ENCODE data around the gene CFC1.
"Not testable (repeated sequence)": the region's sequence is repeated elsewhere in the genome, so short reads cannot be mapped to it uniquely, and the experiment has no call there.

CFC1 gene

DNA sequence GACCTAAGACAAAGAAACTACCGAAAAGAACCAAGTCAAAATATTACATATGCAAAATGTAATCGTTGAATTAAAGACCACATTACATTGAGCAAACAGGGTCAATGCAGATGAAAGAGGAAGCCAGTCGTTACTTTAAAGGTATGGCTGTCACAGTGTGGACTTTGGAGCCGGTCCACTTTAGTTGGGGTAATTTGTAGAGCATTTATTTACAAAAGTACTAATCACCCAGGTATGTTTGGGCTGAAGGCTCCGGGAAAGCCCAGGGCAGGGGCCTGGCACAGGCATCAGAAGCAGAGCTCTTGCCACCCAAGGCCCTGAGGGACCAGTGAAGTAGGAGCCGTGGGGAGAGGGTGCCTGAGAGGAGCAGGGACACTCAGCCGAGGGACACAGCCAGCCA, 15.8 kb downstream of the CFC1 start:
- not testable (repeated sequence) for DNase-seq (ENCODE audit: low read depth in 2 of 2)

DNA sequence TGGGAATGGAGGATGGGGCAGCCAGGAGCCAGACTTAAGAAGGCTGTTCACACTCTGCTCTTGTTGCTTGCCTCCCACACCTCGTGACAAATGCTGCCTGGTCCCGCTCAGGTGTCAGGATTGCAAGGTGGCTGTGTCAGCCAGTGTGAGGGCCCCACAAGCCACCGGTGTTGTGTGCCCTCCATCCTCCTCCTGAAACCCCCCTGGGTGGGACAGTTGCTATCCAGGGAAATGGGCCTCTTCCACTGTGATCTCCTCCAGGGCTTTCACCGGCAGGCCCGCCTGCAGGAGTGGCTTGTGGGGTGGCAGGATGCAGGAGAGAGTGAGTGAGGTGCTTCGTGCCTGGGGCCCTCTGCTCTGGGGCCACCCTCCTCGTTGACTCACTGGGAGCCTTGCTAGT, 16.4 kb downstream of the CFC1 start:
- DNase-seq (ENCODE audit: low read depth in 2 of 2), result not testable (repeated sequence)

DNA sequence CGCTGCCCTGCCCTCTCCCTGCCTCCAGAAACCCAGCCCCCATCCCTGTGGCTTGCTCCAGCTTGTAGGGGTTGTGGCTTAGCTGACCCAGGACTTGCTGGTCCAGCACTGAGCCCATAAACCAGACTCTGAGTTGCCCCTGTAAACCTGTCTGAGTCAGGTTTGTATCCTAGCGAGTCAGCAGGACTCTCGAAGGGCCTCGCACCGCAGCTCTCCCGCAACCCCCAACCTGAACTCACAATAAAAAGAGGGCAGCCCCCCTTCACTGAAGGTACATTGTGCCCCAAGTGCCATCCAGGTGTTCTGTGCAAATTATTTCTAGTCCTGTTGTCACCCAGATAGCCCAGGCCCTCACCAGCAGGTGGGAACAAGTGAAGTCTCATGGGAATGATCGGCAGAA, 17.9 kb downstream of the CFC1 start:
- DNase-seq (ENCODE audit: low read depth in 2 of 2), result not testable (repeated sequence)

DNA sequence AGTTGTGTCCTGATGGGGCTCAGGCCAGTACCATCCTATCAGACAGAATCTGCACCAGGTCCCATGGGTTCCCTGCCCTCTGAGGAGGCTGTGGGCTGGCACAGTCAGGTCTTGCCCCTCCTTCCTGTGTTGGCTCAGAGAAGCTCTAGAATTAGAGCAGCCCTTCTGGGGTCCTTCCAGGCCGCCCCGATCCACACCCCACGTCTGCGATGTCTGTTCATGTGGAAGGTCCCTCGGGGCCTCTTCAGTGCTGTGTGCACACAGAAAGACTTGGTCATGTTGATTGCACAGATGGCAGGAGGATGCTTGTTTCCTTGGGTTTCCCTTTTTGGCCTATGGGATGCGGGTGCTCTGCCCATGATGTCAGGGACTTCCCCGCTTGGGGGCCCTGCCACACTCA, 20.3 kb downstream of the CFC1 start:
- DNase-seq (ENCODE audit: low read depth in 2 of 2), result not testable (repeated sequence)

DNA sequence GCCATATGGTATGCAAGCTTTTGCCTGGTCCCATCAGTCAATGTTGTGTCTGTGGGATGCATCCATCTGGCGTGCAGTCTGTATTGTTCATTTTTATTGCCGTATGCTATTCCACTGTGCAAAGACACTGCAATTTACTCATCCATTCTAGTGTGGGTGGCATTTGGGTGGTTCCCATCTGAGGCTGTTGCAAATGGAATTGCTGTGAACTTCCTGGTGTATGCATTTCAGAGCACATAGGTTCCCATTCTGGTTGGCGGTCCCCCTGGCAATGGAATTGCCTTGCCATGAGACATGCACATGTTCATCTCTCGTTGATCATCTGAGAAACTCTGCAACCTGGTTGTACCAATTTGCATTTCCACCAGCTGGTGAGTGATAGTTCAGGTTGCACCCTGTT, 21.8 kb downstream of the CFC1 start:
- DNase-seq (ENCODE audit: low read depth in 2 of 2), result not testable (repeated sequence)

DNA sequence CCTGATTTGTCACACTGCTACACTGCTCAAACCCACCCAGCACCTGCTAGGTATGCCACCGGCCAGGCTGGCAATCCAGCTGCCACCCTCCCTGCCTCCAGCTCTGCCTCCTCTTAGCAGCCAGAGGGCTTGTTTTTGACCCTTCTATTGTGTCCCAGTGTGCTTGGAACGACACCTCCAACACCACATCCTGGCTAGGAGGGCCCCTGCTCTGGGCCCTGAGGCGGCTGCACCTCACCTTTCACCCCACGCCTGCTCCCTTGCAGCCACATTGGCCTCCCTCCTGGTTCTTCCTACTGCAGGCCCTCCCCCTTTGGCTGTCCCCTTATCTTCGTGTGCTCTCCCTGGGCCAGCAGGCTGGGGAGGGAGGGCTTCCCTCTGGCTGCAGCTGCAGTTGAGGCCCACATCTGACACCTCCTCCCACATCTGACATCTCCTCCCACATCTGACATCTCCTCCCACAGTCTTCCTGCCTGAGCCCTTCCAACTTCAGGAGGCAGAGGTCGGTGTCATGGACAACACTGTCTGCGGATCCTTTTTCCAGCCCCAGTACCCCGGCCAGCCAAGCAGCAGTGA, 23.1 kb downstream of the CFC1 start:
- DNase-seq (ENCODE audit: low read depth in 2 of 2), result not testable (repeated sequence)

DNA sequence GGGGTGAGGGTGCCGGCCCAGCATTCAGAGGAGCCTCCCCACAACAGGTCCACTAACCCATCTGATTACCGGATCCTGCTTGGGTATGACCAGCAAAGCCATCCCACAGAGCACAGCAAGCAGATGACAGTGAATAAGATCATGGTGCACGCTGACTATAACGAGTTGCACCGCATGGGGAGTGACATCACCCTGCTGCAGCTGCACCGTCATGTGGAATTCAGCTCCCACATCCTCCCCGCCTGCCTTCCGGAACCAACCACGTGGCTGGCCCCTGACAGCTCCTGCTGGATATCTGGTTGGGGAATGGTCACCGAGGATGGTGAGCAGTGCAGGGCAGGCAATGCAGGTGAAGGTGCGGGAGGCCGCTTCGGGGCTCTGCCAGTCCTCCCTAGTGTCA, 25.1 kb downstream of the CFC1 start:
- DNase-seq (ENCODE audit: low read depth in 2 of 2), result not testable (repeated sequence)

DNA sequence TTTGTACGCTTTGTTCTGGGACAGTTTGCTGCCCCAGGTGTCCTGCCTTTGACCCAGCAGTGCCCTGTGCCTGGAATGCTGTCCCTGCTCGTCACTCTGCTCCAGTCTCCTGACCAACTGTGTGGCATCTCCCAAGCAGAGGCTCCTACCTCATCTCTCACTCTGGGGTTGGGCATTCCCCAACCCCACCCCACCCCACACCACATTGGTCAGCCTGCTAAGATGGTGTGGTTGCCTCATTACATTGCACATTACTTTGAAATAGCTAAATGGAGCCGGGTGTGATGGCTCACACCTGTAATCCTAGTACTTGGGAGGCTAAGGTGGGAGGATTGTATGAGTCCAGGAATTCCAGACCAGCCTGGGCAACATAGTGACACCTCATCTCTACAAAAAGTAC, 27.4 kb downstream of the CFC1 start:
- not testable (repeated sequence) for DNase-seq (ENCODE audit: low read depth in 2 of 2)

DNA sequence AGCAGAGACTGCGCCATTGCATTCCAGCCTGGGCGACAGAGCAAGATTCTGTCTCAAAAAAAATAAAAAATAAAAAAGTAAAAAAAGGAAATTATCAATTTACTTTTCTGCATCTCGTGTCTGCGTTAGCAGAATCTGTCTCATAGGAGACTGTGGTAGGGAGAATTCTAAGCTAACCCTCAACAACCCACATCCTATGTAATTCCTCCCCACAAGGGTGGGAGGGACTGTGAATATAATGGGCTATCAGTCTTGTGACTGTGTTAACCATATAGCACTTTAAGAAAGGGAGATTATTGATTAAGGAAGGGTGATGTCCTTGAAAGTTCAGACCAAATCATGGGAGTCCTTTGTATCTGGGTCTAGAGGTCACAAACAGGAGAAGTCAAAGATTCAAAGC, 33.2 kb downstream of the CFC1 start:
- not testable (repeated sequence) for DNase-seq (ENCODE audit: low read depth in 2 of 2)

DNA sequence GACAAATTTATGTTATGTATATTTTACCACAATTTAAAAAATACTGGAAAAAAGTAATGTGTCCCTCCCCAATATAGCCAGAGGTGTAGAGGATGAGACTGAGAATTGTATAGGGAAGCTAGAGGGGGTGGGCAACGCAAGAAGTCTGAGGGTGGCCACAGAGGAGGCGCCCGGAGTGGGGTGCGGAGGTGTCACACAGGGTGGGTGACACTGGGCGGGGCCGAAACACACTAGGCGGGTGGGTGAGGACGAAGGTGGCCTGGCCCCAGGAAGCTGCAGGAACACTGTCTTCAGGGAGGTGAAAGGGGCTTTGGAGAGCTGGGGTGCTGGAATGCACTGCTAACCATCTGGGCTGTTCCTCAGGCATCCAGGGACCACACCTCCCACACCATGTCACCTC, 42.9 kb downstream of the CFC1 start:
- DNase-seq (ENCODE audit: low read depth in 2 of 2), result not testable (repeated sequence)

DNA sequence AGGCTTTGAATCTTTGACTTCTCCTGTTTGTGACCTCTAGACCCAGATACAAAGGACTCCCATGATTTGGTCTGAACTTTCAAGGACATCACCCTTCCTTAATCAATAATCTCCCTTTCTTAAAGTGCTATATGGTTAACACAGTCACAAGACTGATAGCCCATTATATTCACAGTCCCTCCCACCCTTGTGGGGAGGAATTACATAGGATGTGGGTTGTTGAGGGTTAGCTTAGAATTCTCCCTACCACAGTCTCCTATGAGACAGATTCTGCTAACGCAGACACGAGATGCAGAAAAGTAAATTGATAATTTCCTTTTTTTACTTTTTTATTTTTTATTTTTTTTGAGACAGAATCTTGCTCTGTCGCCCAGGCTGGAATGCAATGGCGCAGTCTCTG, 45.2 kb downstream of the CFC1 start:
- DNase-seq (ENCODE audit: low read depth in 2 of 2), result not testable (repeated sequence)

DNA sequence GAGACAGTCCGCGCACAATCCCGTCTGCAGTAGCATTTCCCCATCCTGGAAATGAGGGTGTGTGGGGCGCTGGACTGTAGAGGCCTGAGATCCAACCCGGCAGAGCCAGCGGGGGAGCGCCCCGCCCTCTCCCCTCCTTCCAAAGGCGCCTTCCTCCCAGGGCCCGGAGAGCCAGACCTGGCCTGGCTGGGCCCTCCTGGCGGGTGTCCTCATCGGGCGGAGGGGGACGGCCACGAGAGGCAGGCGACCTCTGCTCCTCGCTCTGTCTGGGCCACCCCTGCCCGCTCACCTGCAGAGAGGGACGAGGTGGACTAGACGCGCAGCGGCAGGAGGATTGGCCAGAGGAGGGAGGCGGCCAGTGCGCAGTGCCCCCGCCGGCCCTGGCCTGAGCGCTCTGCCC, 49.9 kb downstream of the CFC1 start:
- DNase-seq (ENCODE audit: low read depth in 2 of 2), result not testable (repeated sequence)

DNA sequence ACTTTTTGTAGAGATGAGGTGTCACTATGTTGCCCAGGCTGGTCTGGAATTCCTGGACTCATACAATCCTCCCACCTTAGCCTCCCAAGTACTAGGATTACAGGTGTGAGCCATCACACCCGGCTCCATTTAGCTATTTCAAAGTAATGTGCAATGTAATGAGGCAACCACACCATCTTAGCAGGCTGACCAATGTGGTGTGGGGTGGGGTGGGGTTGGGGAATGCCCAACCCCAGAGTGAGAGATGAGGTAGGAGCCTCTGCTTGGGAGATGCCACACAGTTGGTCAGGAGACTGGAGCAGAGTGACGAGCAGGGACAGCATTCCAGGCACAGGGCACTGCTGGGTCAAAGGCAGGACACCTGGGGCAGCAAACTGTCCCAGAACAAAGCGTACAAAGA, 51.0 kb downstream of the CFC1 start:
- not testable (repeated sequence) for DNase-seq (ENCODE audit: low read depth in 2 of 2)

DNA sequence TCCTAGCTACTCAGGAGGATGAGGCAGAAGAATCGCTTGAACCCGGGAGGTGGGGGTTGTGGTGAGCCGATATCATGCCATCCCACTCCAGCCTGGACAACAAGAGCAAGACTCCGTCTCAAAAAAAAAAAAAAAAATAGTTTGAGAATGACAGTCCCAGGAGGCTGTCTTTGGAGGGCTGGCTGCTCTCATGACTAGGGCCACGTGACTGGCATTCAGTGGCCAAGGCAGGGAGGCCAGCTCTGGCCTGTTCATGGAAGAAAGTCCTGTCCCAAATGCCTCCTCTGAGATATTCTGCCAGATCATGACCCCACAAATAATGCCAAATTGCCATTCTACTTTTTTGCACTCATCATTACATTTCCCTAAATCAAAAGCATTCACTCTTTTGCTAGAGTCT, 54.4 kb downstream of the CFC1 start:
- not testable (repeated sequence) for DNase-seq (ENCODE audit: low read depth in 2 of 2)

DNA sequence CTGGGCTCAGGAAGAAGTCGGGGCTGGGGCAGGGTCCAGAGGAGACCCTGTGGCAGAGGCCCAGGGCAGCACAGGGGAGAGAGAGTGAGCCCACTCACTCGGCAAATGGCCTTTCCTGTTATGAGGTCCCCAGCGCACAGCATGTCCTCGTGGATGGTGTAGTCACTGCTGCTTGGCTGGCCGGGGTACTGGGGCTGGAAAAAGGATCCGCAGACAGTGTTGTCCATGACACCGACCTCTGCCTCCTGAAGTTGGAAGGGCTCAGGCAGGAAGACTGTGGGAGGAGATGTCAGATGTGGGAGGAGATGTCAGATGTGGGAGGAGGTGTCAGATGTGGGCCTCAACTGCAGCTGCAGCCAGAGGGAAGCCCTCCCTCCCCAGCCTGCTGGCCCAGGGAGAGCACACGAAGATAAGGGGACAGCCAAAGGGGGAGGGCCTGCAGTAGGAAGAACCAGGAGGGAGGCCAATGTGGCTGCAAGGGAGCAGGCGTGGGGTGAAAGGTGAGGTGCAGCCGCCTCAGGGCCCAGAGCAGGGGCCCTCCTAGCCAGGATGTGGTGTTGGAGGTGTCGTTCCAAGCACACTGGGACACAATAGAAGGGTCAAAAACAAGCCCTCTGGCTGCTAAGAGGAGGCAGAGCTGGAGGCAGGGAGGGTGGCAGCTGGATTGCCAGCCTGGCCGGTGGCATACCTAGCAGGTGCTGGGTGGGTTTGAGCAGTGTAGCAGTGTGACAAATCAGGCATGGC, 55.4 kb downstream of the CFC1 start:
- DNase-seq (ENCODE audit: low read depth in 2 of 2), result not testable (repeated sequence)

DNA sequence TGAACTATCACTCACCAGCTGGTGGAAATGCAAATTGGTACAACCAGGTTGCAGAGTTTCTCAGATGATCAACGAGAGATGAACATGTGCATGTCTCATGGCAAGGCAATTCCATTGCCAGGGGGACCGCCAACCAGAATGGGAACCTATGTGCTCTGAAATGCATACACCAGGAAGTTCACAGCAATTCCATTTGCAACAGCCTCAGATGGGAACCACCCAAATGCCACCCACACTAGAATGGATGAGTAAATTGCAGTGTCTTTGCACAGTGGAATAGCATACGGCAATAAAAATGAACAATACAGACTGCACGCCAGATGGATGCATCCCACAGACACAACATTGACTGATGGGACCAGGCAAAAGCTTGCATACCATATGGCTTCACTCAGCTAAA, 56.6 kb downstream of the CFC1 start:
- not testable (repeated sequence) for DNase-seq (ENCODE audit: low read depth in 2 of 2)
